Iris pigment epithelial cell (primary cell): ENCODE data around the gene ZNF813.
"Not testable (repeated sequence)": the region's sequence is repeated elsewhere in the genome, so short reads cannot be mapped to it uniquely, and the experiment has no call there.

Experiments used
- DNase-seq: peaks from one replicate; pipeline ENCODE4 v3.0.0-alpha.2; 2011; ENCODE audit warnings: low read depth

Gene ZNF813

GRCh38 chr19:53483751-53484150, 16.2 kb downstream of the ZNF813 start:
- not testable (repeated sequence) for DNase-seq

- DNase-seq, result no peak
These were observed 17.8 kb downstream of the ZNF813 start for GRCh38 chr19:53485046-53486004.

- DNase-seq, result no peak
These were observed 24.6 kb downstream of the ZNF813 start for GRCh38 chr19:53492153-53492552.

- DNase-seq, result peak; percentile 44
These were observed 29.9 kb downstream of the ZNF813 start for GRCh38 chr19:53497311-53498023.

- not testable (repeated sequence) for DNase-seq
These were observed 30.5 kb downstream of the ZNF813 start for GRCh38 chr19:53498024-53498395.

DNA sequence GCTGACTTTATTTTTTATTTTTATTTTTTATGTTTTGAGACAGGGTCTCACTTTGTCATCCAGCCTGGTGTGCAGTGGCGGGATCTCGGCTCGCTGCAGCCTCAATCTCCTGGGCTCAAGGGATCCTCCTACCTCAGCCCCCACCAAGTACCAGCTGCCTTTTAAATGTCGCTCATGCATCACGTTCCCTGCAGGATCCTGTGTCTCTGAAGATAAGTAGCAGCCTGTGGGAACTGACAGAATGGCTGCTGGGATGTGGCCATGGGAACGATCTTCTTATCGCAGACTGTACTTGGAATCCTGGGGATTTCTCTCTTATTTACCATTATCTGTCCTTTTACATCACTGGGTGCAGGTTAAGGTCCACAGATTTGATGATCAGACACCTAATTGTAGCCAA, 35.6 kb downstream of the ZNF813 start:
- not testable (repeated sequence) for DNase-seq

GRCh38 chr19:53503671-53504364, 36.3 kb downstream of the ZNF813 start:
- DNase-seq, result not testable (repeated sequence)

DNA sequence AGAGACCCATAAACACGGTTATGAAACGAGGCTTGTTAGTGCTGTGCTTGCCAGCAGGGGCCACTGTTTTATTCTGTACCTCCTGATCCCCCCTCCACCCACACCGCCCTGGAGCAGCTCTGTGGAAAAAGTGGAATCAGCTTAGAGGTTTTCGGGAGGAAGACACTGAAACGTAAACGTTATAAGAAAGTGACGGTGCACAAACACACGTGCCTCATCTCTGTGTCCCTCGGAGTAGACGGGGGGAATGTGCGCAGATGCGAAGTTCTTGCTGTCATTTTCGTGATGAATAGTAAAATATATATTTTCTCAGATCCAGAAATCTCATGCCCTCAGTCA, 36.8 kb downstream of the ZNF813 start:
- DNase-seq, result peak; percentile 12

DNA sequence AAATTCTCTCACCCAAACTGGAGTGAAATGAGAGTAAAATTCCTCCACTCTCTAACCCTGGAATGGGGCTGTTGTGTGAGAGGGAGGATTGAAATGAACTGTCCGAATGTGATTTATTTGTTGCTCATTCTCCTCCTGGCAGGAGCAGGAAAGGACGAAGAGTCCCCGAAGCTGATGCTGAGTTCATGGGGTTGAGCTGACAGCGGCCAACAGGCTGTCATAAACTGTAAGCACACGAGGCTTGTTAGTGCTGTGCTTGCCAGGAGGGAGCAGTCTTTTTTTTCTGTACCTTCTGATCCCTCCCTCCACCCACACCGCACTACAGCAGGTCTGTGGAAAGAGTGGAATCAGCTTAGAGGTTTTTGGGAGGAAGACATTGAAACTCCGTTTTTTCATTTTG, 37.4 kb downstream of the ZNF813 start:
- peak; percentile 5 for DNase-seq

- DNase-seq, result no peak
These were observed 39.2 kb downstream of the ZNF813 start for GRCh38 chr19:53506728-53507127.

GRCh38 chr19:53507523-53508442, 40.2 kb downstream of the ZNF813 start:
- DNase-seq, result peak; percentile 25

DNA sequence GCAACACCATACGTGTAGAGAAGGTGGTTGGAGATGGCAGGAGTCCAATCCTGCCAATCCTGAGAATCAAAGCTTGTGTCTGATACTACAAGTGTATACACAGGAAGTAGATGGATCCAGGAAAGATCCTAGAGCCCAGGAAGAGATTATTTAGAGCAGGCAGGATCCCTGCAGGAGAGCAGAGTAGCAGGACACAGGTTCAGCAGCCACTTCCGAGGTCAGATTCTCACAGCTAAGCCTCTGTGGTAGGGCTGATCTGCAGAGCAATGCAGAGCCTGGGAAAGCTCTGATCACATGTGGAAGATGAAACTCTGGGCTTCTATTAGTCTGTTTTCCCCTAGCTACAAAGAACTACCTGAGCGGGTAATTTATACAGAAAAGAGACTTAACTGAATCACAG, 41.9 kb downstream of the ZNF813 start:
- DNase-seq, result no peak

DNA sequence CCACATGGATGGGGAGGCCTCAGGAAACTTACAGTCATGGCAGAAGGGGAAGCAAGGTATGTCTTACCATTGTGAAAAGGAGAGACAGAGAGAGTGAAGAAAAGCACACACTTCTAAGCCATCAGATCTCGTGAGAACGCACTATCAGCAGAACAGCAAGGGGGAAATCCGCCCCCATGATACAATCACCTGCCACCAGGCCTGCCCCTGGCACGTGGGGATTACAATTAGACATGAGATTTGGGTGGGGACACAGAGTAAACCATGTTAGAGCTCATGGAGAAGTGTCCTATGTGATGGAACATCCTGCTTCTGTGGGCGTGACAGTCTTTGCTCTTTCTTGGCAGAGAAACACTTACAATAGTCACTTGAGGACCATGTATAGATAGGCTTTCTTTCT, 42.3 kb downstream of the ZNF813 start:
- DNase-seq, result no peak

DNA sequence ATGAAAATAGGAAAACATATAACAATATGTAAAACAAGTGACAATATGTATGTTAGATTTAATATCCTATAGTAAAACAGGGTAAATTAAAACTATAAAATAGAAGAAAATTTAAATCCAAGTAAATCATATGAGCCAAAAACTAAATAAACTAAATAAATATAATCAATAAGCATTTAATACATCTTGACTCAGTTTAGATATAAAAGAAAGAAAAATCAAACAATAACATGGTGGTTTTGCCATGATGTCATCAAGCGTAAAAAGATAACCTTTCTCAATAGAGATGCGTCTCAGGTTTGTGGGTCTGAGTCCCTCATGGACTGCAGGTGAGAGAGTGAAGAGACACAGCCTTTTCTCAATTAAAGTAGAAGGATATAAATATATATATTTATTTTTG, 43.8 kb downstream of the ZNF813 start:
- DNase-seq, result no peak

- peak; percentile 77 for DNase-seq
These were observed 44.4 kb downstream of the ZNF813 start for GRCh38 chr19:53511933-53512374.

GRCh38 chr19:53515047-53515446, 47.5 kb downstream of the ZNF813 start:
- DNase-seq, result not testable (repeated sequence)

GRCh38 chr19:53517114-53517741, 49.7 kb downstream of the ZNF813 start:
- DNase-seq, result no peak

GRCh38 chr19:53518121-53518520, 50.6 kb downstream of the ZNF813 start:
- no peak for DNase-seq

GRCh38 chr19:53518716-53519115, 51.2 kb downstream of the ZNF813 start:
- no peak for DNase-seq

- DNase-seq, result no peak
These were observed 51.9 kb downstream of the ZNF813 start for GRCh38 chr19:53519446-53519845.

DNA sequence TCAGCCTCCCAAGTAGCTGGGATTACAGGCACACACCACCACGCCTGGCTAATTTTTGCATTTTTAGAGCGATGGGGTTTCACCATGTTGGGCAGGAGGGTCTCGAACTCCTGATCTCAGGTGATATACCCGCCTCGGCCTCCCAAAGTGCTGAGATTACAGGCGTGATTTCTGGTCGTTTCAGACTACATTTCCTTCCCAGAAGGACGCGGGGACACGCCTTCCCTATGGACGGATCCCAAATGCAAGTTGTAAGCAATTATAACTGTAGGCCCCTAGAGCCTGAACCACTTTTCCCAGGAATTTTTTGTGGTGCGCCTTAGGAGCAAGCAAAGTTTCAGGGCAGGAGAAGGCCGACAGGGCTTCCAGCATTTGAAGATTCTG, 52.6 kb downstream of the ZNF813 start:
- DNase-seq, result no peak
